Measurements from ENCODE around the gene ALPK3.

Gene ALPK3

DNA sequence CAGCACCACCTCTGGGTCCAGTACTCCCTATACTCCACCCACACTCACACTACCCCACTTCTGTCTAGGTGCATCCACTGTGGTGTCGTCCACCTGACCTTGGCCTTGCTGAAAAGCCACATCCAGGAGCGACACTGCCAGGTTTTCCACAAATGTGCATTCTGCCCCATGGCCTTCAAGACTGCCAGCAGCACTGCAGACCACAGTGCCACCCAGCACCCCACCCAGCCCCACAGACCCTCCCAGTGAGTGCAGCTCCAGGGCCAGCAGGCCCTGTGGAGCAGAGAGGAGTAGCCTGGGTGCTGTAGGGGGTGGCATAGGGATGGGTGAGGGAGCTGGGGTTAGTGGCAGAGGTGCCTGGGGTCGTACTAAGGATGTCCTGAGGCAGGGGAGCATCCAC is 19.4 kb upstream of the ALPK3 start:
- DNase-seq (ENCODE audit: low read depth in 2 of 2), result no peak

DNA sequence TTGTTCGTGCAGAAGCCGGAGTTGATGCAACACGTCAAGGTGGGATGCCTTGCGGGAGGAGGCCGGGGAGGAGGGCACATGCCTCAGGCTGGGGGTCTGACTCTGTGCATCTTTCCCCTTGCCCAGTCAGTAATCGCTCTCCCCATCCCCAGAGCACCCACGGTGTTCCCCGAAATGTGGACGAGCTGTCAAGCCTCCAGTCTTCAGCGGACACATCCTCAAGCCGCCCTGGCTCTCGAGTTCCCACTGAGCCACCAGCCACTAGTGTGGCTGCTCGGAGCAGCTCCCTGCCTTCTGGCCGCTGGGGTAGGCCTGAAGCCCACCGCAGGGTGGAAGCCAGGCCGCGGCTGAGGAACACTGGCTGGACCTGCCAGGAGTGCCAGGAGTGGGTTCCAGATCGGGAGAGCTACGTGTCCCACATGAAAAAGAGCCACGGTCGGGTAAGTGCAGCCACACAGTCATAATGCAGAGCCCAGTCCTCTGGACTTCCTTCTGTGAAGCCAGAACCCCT is 18.7 kb upstream of the ALPK3 start:
- DNase-seq (ENCODE audit: low read depth in 2 of 2), result no peak

DNA sequence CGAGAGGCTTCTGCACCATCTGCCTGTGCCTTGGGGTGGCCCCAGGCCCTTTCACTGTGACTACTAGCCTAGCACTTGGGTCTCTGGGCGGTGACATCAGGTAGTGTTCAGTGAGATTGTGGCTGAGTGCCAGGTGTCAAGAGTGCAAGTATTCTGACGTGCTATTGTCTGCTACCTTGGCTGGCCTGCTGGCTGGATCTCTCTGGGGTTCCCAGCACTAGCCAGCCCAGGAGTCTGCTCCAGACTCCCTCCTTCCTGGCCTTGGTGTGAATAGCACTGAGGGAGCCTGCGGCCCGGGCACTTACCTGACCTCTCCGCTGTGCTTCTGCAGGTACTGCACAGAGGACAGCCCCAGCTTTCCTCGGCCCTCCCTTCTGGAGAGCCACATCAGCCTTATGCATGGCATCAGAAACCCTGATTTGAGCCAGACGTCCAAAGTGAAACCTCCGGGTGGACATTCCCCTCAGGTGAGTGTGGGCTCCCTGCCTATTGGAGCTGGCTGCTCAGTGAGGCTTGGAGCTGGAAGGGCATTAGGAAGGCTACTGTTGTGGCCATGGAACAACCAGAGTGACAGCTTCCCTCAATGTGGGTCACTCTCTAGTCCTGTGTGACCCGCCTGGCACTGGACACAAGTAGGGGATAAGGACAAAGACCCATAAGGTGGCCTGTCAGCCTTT is 17.5 kb upstream of the ALPK3 start:
- no peak for DNase-seq (ENCODE audit: low read depth in 2 of 2)

- DNase-seq (ENCODE audit: low read depth in 2 of 2), result no peak
Observed at GRCh38 chr15:84800365-84800806, 16.8 kb upstream of the ALPK3 start.

GRCh38 chr15:84804005-84804900 is 12.9 kb upstream of the ALPK3 start:
- no peak for DNase-seq (ENCODE audit: low read depth in 2 of 2)

GRCh38 chr15:84805221-84805620 is 11.9 kb upstream of the ALPK3 start:
- no peak for DNase-seq (ENCODE audit: low read depth in 2 of 2)

DNA sequence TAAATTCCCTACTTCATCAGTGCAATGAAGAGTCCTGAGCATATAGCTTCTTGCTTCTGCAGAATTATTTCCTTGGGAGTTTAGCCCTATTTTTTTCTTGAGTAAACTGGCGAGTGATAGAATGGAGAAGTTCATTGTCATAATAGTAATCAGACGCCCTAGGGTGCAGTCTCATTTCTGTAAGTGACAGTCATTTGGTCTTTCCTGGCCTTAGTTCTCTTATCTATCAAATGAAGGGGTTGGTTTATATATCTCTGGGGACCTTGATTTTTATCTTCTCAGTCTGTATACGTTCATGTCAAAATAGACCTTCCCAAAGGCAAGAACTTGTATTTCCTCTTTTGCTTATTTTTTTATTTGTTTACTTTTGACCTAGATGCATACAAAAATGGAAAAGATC is 9.9 kb upstream of the ALPK3 start:
- no peak for DNase-seq (ENCODE audit: low read depth in 2 of 2)

- no peak for DNase-seq (ENCODE audit: low read depth in 2 of 2)
Observed at GRCh38 chr15:84810073-84810840, 6.9 kb upstream of the ALPK3 start.

- no peak for DNase-seq (ENCODE audit: low read depth in 2 of 2)
Observed at GRCh38 chr15:84811151-84811550, 6.0 kb upstream of the ALPK3 start.

DNA sequence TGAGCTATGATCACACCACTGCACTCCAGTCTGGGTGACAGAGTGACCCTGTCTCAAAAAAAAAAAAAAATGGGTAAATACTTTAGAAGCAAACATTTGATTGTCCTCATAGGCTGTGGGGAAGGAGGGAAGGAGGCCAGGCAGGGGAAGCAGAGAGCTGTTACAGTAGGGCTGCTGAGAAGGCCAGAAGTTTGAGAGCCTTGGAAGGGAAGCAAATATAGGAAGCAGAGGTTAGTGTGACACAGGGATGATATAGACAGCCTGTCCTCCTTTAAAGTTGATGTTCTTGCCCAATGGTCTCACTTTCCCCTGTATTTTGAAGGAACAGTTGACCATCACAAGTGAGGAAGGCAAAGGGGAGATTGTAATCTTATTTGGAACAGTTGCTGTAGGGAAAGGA is 5.3 kb upstream of the ALPK3 start:
- no peak for DNase-seq (ENCODE audit: low read depth in 2 of 2)

- DNase-seq (ENCODE audit: low read depth in 2 of 2), result no peak
Observed at GRCh38 chr15:84812842-84813241, 4.3 kb upstream of the ALPK3 start.

GRCh38 chr15:84813435-84813834 is 3.7 kb upstream of the ALPK3 start:
- no peak for DNase-seq (ENCODE audit: low read depth in 2 of 2)

DNA sequence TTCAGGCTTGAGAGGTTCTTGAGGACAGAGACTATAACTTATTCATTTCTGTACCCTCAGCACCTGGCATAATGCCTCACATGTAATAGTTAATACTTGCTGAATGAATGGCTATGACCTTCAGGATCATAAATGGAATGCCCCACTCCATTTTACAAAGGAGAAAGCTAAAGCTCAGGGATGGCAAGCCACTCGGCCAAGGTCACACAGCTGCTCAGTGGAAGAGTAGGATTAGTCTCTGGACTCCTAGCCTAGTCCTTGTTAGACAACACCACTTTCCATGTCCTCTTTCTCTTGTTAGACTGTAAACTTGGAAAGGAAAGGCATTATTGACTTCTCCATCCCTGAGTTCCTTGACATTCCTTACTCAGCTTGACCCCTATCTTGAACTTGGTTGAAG is 3.2 kb upstream of the ALPK3 start:
- no peak for DNase-seq (ENCODE audit: low read depth in 2 of 2)

GRCh38 chr15:84814916-84815315 is 2.2 kb upstream of the ALPK3 start:
- no peak for DNase-seq (ENCODE audit: low read depth in 2 of 2)

- no peak for DNase-seq (ENCODE audit: low read depth in 2 of 2)
Observed at GRCh38 chr15:84817466-84818081, 418 bp downstream of the ALPK3 start.

GRCh38 chr15:84818261-84819131 is 1.3 kb downstream of the ALPK3 start:
- DNase-seq (ENCODE audit: low read depth in 2 of 2), result no peak

- no peak for DNase-seq (ENCODE audit: low read depth in 2 of 2)
Observed at GRCh38 chr15:84819291-84819768, 2.2 kb downstream of the ALPK3 start.

DNA sequence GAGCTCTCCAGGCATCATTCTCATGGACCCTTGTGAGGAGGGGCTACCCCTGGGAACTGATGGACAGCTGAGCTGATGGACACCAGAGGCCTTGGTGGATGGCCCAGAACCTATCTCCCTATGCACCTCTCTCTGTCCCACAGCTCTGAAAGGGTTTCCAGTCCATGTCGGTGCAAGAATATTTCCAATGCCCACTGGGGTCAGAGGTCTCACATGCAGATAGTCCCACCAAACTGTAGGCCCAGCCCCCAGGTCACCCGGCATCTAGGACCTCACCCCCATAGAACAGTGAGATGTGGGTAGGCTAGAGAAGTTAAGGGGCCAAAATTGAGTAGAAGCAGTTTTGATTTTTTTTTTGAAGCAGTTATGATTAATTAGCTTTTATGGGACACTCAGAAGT is 2.6 kb downstream of the ALPK3 start:
- DNase-seq (ENCODE audit: low read depth in 2 of 2), result no peak

GRCh38 chr15:84821501-84822021 is 4.4 kb downstream of the ALPK3 start:
- DNase-seq (ENCODE audit: low read depth in 2 of 2), result no peak

- no peak for DNase-seq (ENCODE audit: low read depth in 2 of 2)
Observed at GRCh38 chr15:84822653-84823281, 5.6 kb downstream of the ALPK3 start.
